Fibroblast of mammary gland (primary cell): ENCODE measurements around the gene PLCG2.

Experiments
- DNase-seq: peaks from one replicate; pipeline ENCODE4 v3.0.0-alpha.2; 2010; ENCODE audit warnings: low read depth
- H3K4me3 ChIP-seq: 2 replicates; pipeline ENCODE4 v1.5.1; 2011; ENCODE audit warnings: low read depth, mild to moderate bottlenecking, low read length, moderate library complexity; ENCODE audit not compliant: control insufficient read depth
- TF ChIP-seq, protein P1 (sequence below): conservative IDR thresholded peaks from 2 replicates; pipeline ENCODE4 v1.5.1; 2011; ENCODE audit warnings: low read depth, low read length, inconsistent platforms; ENCODE audit not compliant: control insufficient read depth, insufficient read depth

PLCG2 gene

DNA sequence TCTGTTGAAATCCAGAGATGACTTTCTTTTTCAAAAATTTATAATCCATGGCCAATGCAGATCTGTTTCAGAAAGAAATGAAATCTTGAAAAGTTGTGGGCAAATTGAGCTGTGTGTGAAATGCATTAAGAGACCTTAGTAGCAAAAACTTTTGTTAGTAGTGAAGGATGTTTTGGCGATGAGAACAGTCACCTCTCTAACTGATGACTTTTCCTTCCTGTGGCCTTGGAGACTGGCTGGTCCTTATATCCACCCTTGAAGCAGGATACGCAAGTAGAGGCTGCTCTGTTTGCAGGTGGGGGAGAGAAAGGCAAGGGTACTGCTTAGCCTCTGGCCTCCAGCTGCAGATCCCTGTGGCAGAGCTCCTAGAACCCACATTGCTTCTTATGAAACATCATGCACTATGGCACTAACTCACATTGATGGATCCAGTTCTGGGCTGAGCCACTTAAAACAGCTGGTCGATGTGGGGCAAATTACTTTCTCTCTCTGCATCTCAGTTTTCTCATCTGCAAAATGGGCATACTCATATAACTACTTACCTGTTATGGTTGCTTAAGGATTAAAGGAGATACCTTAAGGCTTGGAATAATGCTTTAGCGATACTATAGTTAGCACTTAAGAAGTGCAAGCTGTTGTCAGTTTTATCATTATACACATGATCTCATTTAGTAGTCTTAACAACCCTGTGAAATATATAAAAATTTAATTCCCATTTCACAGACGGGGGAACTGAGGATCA lies 142.9 kb downstream of the PLCG2 start:
- TF ChIP-seq, protein P1, sequence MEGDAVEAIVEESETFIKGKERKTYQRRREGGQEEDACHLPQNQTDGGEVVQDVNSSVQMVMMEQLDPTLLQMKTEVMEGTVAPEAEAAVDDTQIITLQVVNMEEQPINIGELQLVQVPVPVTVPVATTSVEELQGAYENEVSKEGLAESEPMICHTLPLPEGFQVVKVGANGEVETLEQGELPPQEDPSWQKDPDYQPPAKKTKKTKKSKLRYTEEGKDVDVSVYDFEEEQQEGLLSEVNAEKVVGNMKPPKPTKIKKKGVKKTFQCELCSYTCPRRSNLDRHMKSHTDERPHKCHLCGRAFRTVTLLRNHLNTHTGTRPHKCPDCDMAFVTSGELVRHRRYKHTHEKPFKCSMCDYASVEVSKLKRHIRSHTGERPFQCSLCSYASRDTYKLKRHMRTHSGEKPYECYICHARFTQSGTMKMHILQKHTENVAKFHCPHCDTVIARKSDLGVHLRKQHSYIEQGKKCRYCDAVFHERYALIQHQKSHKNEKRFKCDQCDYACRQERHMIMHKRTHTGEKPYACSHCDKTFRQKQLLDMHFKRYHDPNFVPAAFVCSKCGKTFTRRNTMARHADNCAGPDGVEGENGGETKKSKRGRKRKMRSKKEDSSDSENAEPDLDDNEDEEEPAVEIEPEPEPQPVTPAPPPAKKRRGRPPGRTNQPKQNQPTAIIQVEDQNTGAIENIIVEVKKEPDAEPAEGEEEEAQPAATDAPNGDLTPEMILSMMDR = no peak
- no peak overlapping the region for H3K4me3 ChIP-seq
- no peak for DNase-seq

DNA sequence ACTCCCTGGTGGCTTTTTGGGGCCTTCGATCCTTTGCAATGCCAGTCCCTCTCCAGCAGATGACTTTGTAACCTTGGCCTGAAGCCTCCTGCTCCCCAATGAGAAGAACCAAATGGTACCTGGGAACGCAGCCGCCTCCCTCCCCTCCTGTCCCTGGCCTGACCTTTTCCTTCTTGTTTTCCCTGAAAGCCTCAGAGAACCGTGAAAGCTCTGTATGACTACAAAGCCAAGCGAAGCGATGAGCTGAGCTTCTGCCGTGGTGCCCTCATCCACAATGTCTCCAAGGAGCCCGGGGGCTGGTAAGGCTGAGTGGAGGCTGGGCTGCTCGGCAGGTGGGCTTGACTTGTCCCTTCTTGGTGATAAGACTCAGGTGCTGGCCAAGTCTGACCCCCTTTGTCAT lies 144.2 kb downstream of the PLCG2 start:
- TF ChIP-seq, protein P1 = no peak
- no peak overlapping the region for H3K4me3 ChIP-seq
- no peak for DNase-seq

DNA sequence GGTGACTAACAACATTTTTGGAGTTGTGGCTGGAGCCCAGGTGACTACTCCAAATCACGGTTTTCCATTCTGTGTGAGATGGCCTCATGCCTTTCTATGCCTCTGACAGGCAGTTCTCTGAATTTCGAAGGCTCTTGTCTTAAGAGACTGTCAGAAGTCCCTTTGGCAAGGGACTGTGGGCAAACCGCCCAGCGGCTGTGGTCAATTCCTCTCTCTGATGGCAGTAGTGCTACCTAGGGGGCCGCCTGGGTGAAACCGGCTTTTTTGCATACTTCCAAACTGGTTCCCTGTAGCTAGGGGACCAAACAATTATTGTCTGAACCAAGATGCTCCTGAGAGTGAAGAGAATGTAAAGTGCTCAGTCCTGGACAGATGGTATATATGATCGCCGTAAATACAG lies 145.9 kb downstream of the PLCG2 start:
- no peak for DNase-seq
- TF ChIP-seq, protein P1 = no peak
- no peak overlapping the region for H3K4me3 ChIP-seq

DNA sequence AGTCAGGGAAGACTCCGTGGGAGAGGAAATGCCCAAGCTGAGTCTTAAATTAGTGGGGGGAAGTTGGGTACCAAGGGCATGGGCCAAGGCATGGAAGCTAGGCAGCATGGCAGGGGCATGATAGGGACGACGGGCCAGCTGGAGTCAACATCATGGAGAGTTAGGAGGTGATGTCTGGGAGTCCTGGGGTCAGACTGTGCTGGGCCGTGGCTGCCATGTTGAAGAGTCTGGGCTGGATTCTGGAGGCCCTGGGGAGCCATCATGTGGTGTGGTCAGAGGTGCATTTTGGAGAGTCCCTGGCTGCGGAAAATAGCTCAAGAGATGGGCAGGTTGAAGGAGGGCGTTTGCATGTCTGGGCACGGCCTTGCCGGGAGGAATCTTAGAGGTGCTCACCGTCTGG lies 146.9 kb downstream of the PLCG2 start:
- H3K4me3 ChIP-seq = no peak overlapping the region
- TF ChIP-seq, protein P1 = no peak
- DNase-seq = no peak

DNA sequence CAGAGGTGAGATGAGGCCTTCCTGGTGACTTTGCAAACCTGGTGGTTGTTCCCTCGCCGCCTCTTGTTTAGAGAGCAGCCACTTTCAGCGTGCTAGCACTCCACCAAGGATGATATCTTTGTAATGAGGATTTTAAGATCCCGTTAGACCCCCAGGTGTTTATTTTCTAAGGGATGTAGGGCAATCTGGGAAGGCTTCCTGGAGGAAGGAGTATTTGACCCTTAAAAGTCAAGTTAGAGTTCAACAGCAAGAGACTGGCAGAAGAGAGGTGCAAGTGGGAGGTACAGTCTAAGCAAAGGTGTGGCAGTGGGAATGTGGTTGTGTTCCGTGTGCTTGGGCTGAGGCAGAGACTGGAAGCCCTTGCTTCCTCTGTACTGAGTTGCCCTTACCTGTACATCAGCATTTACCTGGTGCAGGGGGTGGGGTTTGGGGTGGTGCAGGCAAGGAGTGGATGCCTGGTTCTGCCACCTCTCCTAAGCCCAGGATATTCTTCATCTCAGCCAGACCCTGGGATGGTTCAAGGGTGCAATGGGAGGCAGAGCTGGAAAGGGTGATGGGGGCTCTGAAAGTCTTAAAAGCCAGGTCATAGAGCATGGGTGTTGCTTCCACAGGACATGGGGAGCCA lies 148.6 kb downstream of the PLCG2 start:
- DNase-seq = no peak
- TF ChIP-seq, protein P1 = no peak
- H3K4me3 ChIP-seq = no peak overlapping the region

DNA sequence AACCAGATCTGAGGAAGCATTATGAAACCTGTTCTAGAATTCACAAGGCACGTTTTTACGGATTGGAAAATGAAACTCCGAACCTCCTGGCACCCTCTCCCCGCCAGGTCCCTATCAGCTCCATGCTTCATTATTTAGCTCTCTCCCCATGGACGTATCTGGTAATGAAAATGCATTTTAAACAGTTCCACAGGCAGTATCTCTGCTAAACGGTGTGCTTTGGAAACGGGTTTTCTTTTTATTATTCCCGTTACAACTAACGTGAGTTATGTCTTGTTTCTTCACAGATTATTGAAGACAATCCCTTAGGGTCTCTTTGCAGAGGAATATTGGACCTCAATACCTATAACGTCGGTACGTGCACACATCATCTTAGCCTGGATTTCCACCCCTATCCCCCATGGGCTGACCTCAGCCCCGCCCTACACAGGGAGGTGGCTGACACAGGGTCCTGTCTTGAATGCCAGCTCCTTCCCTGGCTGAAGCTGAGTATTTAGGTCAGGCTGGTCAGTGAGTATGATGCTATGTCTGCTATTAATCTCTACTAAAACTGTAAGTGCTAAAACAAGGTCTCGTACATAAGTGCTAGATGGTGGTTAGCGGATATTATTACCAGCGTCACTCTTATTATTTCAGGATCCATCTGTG lies 149.3 kb downstream of the PLCG2 start:
- TF ChIP-seq, protein P1 = no peak
- DNase-seq = no peak
- H3K4me3 ChIP-seq = no peak overlapping the region
